GM12878 (cell line): Measurements from ENCODE around the gene EVX2. TPM values are rescaled to one million over a fixed set of nuclear protein-coding genes. Genes with fewer than 3 reads are reported as not detected.
A peak's percentile ranks its signal among the peaks of the same experiment; 100 is the strongest.

Experiments used
- ATAC-seq: fragments of 200-7000 bp; cut with Tn5 transposase; 3 replicates; pipeline ENCODE4 v1.9.1; 2020; ENCODE audit warnings: mild to moderate bottlenecking, moderate library complexity
- BruUV-seq: library from RNA; stranded (reverse); fragments of 400-500 nt; replicated peaks from 2 replicates; lab custom pipeline; 2021; lab: Mats Ljungman, UMichigan
- CTCF ChIA-PET: fragments of 300-600 bp; sonication (Branson Sonifier 250); formaldehyde crosslinking; extraction: SDS; loops from one replicate; lab custom pipeline; 2021; ENCODE audit warnings: inconsistent platforms; lab: Yijun Ruan, JAX
- POLR2A ChIA-PET: fragments of 350-600 bp; formaldehyde crosslinking; extraction: SDS; loops from one replicate; lab custom pipeline; 2021; ENCODE audit warnings: inconsistent platforms; lab: Charles Lee
- RAD21 ChIA-PET: fragments of 300-600 bp; sonication (Branson Sonifier 250); formaldehyde crosslinking; loops from one replicate; lab custom pipeline; 2023; ENCODE audit warnings: antibody characterized with exemption; ENCODE audit not compliant: unreplicated experiment; lab: Charles Lee
- SMC1A ChIA-PET: fragments of 300-600 bp; sonication (Branson Sonifier 250); formaldehyde crosslinking; loops from one replicate; lab custom pipeline; 2023; ENCODE audit not compliant: unreplicated experiment, uncharacterized antibody; lab: Charles Lee
- DNase-seq: peaks from one replicate; pipeline ENCODE4 v3.0.0-alpha.2; 2011; ENCODE audit warnings: low read depth, low spot score
- FAIRE-seq: peaks from 3 replicates; lab custom pipeline; 2011; peaks lifted over from hg19 to GRCh38; lab: Jason Lieb, UNC
- H2AFZ ChIP-seq: 2 replicates; pipeline ENCODE4 v1.6.0; 2011; ENCODE audit warnings: low read depth, low read length, control low read depth; ENCODE audit not compliant: control insufficient read depth
- H3K27ac ChIP-seq: 2 replicates; pipeline ENCODE4 v1.5.1; 2011; ENCODE audit warnings: control low read depth; ENCODE audit not compliant: control insufficient read depth, insufficient read depth
- H3K27me3 ChIP-seq, 2 experiments: replicated peaks in 1 of 2; 2 replicates each; pipeline versions ENCODE4 v1.6.0 to v1.6.1; 2011; ENCODE audit warnings: low read length in 1 of 2; ENCODE audit not compliant: control insufficient read depth in 2 of 2, insufficient read depth in 2 of 2
- H3K36me3 ChIP-seq, 2 experiments: 2 replicates each; pipeline ENCODE4 v1.5.1; 2011; ENCODE audit warnings: low read length in 1 of 2; ENCODE audit not compliant: control insufficient read depth in 2 of 2, insufficient read depth in 2 of 2
- H3K4me1 ChIP-seq: 2 replicates; pipeline ENCODE4 v1.6.1; 2011; ENCODE audit warnings: mild to moderate bottlenecking, low read length, moderate library complexity, mixed read lengths; ENCODE audit not compliant: control insufficient read depth, insufficient read depth
- H3K4me2 ChIP-seq: 2 replicates; pipeline ENCODE4 v1.6.0; 2011; ENCODE audit warnings: control low read depth; ENCODE audit not compliant: control insufficient read depth, insufficient read depth
- H3K4me3 ChIP-seq: fragments of 200-600 bp; sonication (generic); 2 replicates; pipeline ENCODE4 v1.5.1; 2016
- H3K79me2 ChIP-seq: 2 replicates; pipeline ENCODE4 v1.6.0; 2011; ENCODE audit warnings: low read length; ENCODE audit not compliant: control insufficient read depth, insufficient read depth
- H3K9ac ChIP-seq: 2 replicates; pipeline ENCODE4 v1.8.0; 2011; ENCODE audit warnings: low read length, control low read depth, mixed read lengths; ENCODE audit not compliant: control insufficient read depth, insufficient read depth
- H3K9me3 ChIP-seq: replicated peaks from 3 replicates; pipeline ENCODE4 v1.5.1; 2011; ENCODE audit warnings: mild to moderate bottlenecking, low read length; ENCODE audit not compliant: control insufficient read depth, insufficient read depth
- H4K20me1 ChIP-seq: 2 replicates; pipeline ENCODE4 v1.6.0; 2011; ENCODE audit not compliant: control insufficient read depth, insufficient read depth
- HDAC2 ChIP-seq: fragments of 200-600 bp; sonication (generic); IDR thresholded peaks from 2 replicates; pipeline ENCODE4 v1.6.1; 2017
- LARP7 ChIP-seq: fragments of 450-650 bp; IDR thresholded peaks from 2 replicates; pipeline ENCODE4 v1.6.1; 2017; ENCODE audit warnings: mild to moderate bottlenecking
- PKNOX1 ChIP-seq: fragments of 450-650 bp; IDR thresholded peaks from 2 replicates; pipeline ENCODE4 v1.6.1; 2016; ENCODE audit warnings: mild to moderate bottlenecking
- PML ChIP-seq: IDR thresholded peaks from 2 replicates; pipeline ENCODE4 v1.6.1; 2012; ENCODE audit warnings: low read length, inconsistent platforms
- RBBP5 ChIP-seq: fragments of 200-600 bp; sonication (generic); conservative IDR thresholded peaks from 2 replicates; pipeline ENCODE4 v1.6.1; 2016
- RCOR1 ChIP-seq: conservative IDR thresholded peaks from 2 replicates; pipeline ENCODE4 v1.6.1; 2012; ENCODE audit warnings: low read depth, low read length, improper control_type of control experiment
- SP1 ChIP-seq: IDR thresholded peaks from one replicate; pipeline ENCODE4 v1.6.1; 2011; ENCODE audit warnings: low read depth, low read length
- WGBS: methylation state at CpG from one replicate; pipeline ENCODE4 v1.1.6; 2016; ENCODE audit warnings: low lambda C conversion rate; ENCODE audit not compliant: insufficient replicate concordance, insufficient coverage; ENCODE audit errors: missing lambda C conversion rate; 5-methylcytosine and 5-hydroxymethylcytosine counted together
- in situ Hi-C: fragments of 300-500 bp; cut with MboI; formaldehyde crosslinking; loops from 9 replicates; pipeline ENCODE4 v1.14.3; 2018; ENCODE audit warnings: mixed read lengths
- intact Hi-C: fragments of 100-400 bp; cut with micrococcal nuclease; formaldehyde crosslinking; loops from one replicate; pipeline ENCODE4 v1.14.2; 2022; ENCODE audit not compliant: unreplicated experiment
- polyA plus RNA-seq, 11 experiments: library from polyadenylated mRNA; depleted of rRNA in 4 of 11; unstranded in 6 of 11; stranded (reverse) in 5 of 11; fragments of >200 nt; fragmentation: Nextera tagmentation in 4 of 11; fragmentation: Illumina TruSeq in 1 of 11; extraction: Ambion mirVana in 4 of 11; extraction: Trizol in 1 of 11; gene quantifications; 1 replicate in 1 of 11; 2 replicates in 10 of 11; pipeline versions ENCODE4 v1.2.1 to v1.2.3, GENCODE V29; 2011 to 2016; ENCODE audit warnings: inconsistent platforms in 2 of 11, missing spikeins in 2 of 11, low read depth in 1 of 11
- total RNA-seq, 4 experiments: library from RNA; depleted of rRNA in 3 of 4; stranded (reverse); fragments of >200 nt in 3 of 4; fragmentation: Illumina TruSeq in 1 of 4; extraction: Trizol in 1 of 4; gene quantifications; 2 replicates each; pipeline versions ENCODE4 v1.2.1 to v1.2.3, GENCODE V29; 2013 to 2021
- TF ChIP-seq, protein P1 (sequence below): fragments of 450-650 bp; formaldehyde crosslinking; IDR thresholded peaks from 2 replicates; pipeline ENCODE4 v1.5.0; 2022; ENCODE audit warnings: mild to moderate bottlenecking, missing genetic modification characterization
- TF ChIP-seq, protein P2 (sequence below): fragments of 150-350 bp; IDR thresholded peaks from 2 replicates; pipeline ENCODE4 v1.6.1; 2016; ENCODE audit warnings: low read depth, low read length

Gene EVX2
- total and polyA plus RNA-seq, 10 of the 15 experiments (the other 5 are each of a cell fraction or from before 2014, with no cell fraction given): not detected

DNA sequence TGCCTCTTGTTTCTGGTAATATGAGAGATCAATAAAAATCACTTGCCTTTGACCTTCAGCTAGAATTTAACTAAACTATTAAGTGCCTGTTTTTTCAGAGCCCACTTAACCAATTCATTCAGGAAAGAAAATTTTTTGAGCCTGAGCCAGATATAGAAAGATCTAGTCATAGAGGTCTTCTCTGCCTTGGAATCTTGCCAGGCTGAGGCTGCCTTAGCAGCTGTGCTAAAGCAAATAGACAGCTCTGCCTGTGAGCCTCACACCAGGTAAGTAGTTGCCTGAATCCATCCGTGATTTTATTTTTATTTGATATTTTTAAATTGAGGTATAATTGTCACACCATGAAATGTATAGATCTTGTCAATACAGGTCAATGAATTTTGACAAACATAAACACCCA, 27.4 kb downstream of the EVX2 start:
- RAD21 ChIA-PET: no interaction called here
- Histone ChIP-seq H3K4me2 (no peak overlapping the region), H3K27ac (no peak overlapping the region), H3K4me3 (no peak overlapping the region), H3K36me3 (no peaks in the 10 kb centered on the region), H3K79me2 (no peaks in the 10 kb centered on the region), H2AFZ (no peak overlapping the region), H4K20me1 (no peaks in the 10 kb centered on the region), H3K27me3 (no peaks in the 10 kb centered on the region), H3K4me1 (no peaks in the 10 kb centered on the region)
- ATAC-seq (no peak), DNase-seq (no peak), FAIRE-seq (no peak)
- SMC1A ChIA-PET: interaction anchor here (1.2 kb wide), 1 partner anchor 15 kb away, joined by 4 read pairs; no protein-coding TSS in a partner anchor
- BruUV-seq: no TSS peak
- CTCF ChIA-PET: no interaction called here
- WGBS: 0% methylated on average over 1 of the region's 1 CpG
- intact Hi-C loops: no loop called here
- POLR2A ChIA-PET: no interaction called here
- in situ Hi-C loops: no loop called here
- no peak for TF ChIP-seq PML
- no peak for TF ChIP-seq RCOR1
- TF ChIP-seq RBBP5: no peak
- TF ChIP-seq, all 136 proteins: peak for 0
- Histone ChIP-seq H3K9me3 (no peaks in the 10 kb centered on the region), H3K9ac (no peak overlapping the region)

GRCh38 chr2:176039375-176039774, 44.4 kb downstream of the EVX2 start:
- ChIA-PET POLR2A (no interaction called here), CTCF (no interaction called here), SMC1A (no interaction called here), RAD21 (no interaction called here)
- in situ Hi-C loops (no loop called here), intact Hi-C loops (no loop called here)
- Histone ChIP-seq H3K4me3 (no peak overlapping the region), H3K27me3 (no peaks in the 10 kb centered on the region; a peak in 1 of 4 replicates), H4K20me1 (no peaks in the 10 kb centered on the region), H3K4me2 (no peak overlapping the region), H2AFZ (no peak overlapping the region), H3K36me3 (no peaks in the 10 kb centered on the region), H3K27ac (no peak overlapping the region), H3K79me2 (no peaks in the 10 kb centered on the region), H3K9me3 (no peaks in the 10 kb centered on the region; the same call in 2 of the 3 replicates), H3K9ac (no peak overlapping the region), H3K4me1 (no peaks in the 10 kb centered on the region)
- DNase-seq: no peak
- no peak for FAIRE-seq
- BruUV-seq: no TSS peak
- WGBS: 2% methylated on average over 3 of the region's 3 CpGs
- no peak for ATAC-seq
- TF ChIP-seq HDAC2: no peak
- TF ChIP-seq SP1: no peak
- TF ChIP-seq, protein P1, sequence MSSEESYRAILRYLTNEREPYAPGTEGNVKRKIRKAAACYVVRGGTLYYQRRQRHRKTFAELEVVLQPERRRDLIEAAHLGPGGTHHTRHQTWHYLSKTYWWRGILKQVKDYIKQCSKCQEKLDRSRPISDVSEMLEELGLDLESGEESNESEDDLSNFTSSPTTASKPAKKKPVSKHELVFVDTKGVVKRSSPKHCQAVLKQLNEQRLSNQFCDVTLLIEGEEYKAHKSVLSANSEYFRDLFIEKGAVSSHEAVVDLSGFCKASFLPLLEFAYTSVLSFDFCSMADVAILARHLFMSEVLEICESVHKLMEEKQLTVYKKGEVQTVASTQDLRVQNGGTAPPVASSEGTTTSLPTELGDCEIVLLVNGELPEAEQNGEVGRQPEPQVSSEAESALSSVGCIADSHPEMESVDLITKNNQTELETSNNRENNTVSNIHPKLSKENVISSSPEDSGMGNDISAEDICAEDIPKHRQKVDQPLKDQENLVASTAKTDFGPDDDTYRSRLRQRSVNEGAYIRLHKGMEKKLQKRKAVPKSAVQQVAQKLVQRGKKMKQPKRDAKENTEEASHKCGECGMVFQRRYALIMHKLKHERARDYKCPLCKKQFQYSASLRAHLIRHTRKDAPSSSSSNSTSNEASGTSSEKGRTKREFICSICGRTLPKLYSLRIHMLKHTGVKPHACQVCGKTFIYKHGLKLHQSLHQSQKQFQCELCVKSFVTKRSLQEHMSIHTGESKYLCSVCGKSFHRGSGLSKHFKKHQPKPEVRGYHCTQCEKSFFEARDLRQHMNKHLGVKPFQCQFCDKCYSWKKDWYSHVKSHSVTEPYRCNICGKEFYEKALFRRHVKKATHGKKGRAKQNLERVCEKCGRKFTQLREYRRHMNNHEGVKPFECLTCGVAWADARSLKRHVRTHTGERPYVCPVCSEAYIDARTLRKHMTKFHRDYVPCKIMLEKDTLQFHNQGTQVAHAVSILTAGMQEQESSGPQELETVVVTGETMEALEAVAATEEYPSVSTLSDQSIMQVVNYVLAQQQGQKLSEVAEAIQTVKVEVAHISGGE: no peak
- no peak for TF ChIP-seq LARP7
- 0 out of 2 replicates have a peak, but pooled peaks have one; percentile 23 for TF ChIP-seq PKNOX1
- TF ChIP-seq, protein P2, sequence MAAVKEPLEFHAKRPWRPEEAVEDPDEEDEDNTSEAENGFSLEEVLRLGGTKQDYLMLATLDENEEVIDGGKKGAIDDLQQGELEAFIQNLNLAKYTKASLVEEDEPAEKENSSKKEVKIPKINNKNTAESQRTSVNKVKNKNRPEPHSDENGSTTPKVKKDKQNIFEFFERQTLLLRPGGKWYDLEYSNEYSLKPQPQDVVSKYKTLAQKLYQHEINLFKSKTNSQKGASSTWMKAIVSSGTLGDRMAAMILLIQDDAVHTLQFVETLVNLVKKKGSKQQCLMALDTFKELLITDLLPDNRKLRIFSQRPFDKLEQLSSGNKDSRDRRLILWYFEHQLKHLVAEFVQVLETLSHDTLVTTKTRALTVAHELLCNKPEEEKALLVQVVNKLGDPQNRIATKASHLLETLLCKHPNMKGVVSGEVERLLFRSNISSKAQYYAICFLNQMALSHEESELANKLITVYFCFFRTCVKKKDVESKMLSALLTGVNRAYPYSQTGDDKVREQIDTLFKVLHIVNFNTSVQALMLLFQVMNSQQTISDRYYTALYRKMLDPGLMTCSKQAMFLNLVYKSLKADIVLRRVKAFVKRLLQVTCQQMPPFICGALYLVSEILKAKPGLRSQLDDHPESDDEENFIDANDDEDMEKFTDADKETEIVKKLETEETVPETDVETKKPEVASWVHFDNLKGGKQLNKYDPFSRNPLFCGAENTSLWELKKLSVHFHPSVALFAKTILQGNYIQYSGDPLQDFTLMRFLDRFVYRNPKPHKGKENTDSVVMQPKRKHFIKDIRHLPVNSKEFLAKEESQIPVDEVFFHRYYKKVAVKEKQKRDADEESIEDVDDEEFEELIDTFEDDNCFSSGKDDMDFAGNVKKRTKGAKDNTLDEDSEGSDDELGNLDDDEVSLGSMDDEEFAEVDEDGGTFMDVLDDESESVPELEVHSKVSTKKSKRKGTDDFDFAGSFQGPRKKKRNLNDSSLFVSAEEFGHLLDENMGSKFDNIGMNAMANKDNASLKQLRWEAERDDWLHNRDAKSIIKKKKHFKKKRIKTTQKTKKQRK: no peak
